H1 (cell line): Measurements from ENCODE around the gene SLC35E4. TPM values are rescaled to one million over a fixed set of nuclear protein-coding genes. Genes with fewer than 3 reads are reported as not detected.
A peak's percentile ranks its signal among the peaks of the same experiment; 100 is the strongest.

Experiments used
- CTCF ChIA-PET: fragments of 300-600 bp; sonication (Branson Sonifier 250); formaldehyde crosslinking; loops from one replicate; lab custom pipeline; 2021; ENCODE audit not compliant: partially characterized antibody; lab: Charles Lee
- POLR2A ChIA-PET: fragments of 300-600 bp; sonication (Branson Sonifier 250); formaldehyde crosslinking; loops from one replicate; lab custom pipeline; 2021; ENCODE audit warnings: inconsistent platforms; ENCODE audit not compliant: partially characterized antibody; lab: Charles Lee
- DNase-seq, 2 experiments: peaks; one replicate each; pipeline versions ENCODE4 v3.0.0 to v3.0.0-alpha.2; 2010 to 2022; ENCODE audit warnings: low spot score in 2 of 2, low read depth in 1 of 2, mixed read lengths in 1 of 2
- FAIRE-seq: peaks from 2 replicates; lab custom pipeline; 2011; peaks lifted over from hg19 to GRCh38; lab: Jason Lieb, UNC
- H2AFZ ChIP-seq: 2 replicates; pipeline ENCODE4 v1.8.1; 2012; ENCODE audit warnings: low read length, inconsistent platforms
- H2AK5ac ChIP-seq: 2 replicates; pipeline ENCODE4 v1.6.1; 2013; ENCODE audit warnings: low read depth, low read length
- H2BK120ac ChIP-seq: replicated peaks from 2 replicates; pipeline ENCODE3; 2013; ENCODE audit warnings: low read depth, low read length, inconsistent platforms
- H2BK12ac ChIP-seq: 2 replicates; pipeline ENCODE4 v1.6.1; 2013; ENCODE audit warnings: low read depth, low read length
- H2BK15ac ChIP-seq: 2 replicates; pipeline ENCODE4 v1.6.1; 2013; ENCODE audit warnings: low read length
- H2BK20ac ChIP-seq: 2 replicates; pipeline ENCODE4 v1.6.1; 2013; ENCODE audit warnings: low read length
- H2BK5ac ChIP-seq: 2 replicates; pipeline ENCODE4 v1.6.1; 2013; ENCODE audit warnings: low read depth, low read length
- H3K14ac ChIP-seq: 2 replicates; pipeline ENCODE4 v1.6.1; 2013; ENCODE audit warnings: inconsistent platforms; ENCODE audit not compliant: insufficient read length
- H3K18ac ChIP-seq: 2 replicates; pipeline ENCODE4 v1.6.1; 2013; ENCODE audit warnings: low read length; ENCODE audit errors: extremely low read depth
- H3K23ac ChIP-seq: 2 replicates; pipeline ENCODE4 v1.6.1; 2013; ENCODE audit warnings: inconsistent platforms; ENCODE audit not compliant: insufficient read length
- H3K23me2 ChIP-seq: 2 replicates; pipeline ENCODE4 v1.6.1; 2013; ENCODE audit warnings: low read depth, low read length
- H3K27ac ChIP-seq: 2 replicates; pipeline ENCODE4 v1.6.1; 2011; ENCODE audit warnings: low read depth, low read length, inconsistent platforms
- H3K27me3 ChIP-seq, 4 experiments: replicated peaks in 1 of 4; 1 replicate in 1 of 4; 2 replicates in 3 of 4; pipeline versions ENCODE4 v1.6.1 to v1.8.1; 2011 to 2013; ENCODE audit warnings: low read length in 3 of 4, mild to moderate bottlenecking in 3 of 4, inconsistent platforms in 2 of 4, mixed read lengths in 2 of 4, moderate library complexity in 1 of 4; ENCODE audit not compliant: control insufficient read depth in 3 of 4, insufficient read depth in 3 of 4; ENCODE audit errors: extremely low read depth in 1 of 4
- H3K36me3 ChIP-seq, 4 experiments: 2 replicates each; pipeline versions ENCODE4 v1.6.1 to v1.8.1; 2011 to 2013; ENCODE audit warnings: mild to moderate bottlenecking in 4 of 4, low read length in 3 of 4, moderate library complexity in 2 of 4, control low read depth in 1 of 4, inconsistent platforms in 1 of 4; ENCODE audit not compliant: insufficient read depth in 4 of 4, control insufficient read depth in 2 of 4
- H3K4ac ChIP-seq: replicated peaks from 2 replicates; pipeline ENCODE3; 2013; ENCODE audit warnings: low read length, low read depth, mixed read lengths, inconsistent platforms; ENCODE audit not compliant: insufficient read length
- H3K4me1 ChIP-seq, 4 experiments: replicated peaks in 1 of 4; 1 replicate in 1 of 4; 2 replicates in 3 of 4; pipeline versions ENCODE4 v1.6.1 to v1.8.1; 2011 to 2013; ENCODE audit warnings: low read length in 3 of 4, inconsistent platforms in 2 of 4, mixed read lengths in 1 of 4; ENCODE audit not compliant: insufficient read depth in 4 of 4, control insufficient read depth in 3 of 4
- H3K4me2 ChIP-seq, 2 experiments: 2 replicates each; pipeline versions ENCODE4 v1.6.1 to v1.8.1; 2011 to 2013; ENCODE audit warnings: low read depth in 2 of 2, low read length in 2 of 2, control low read depth in 1 of 2, inconsistent platforms in 1 of 2, mild to moderate bottlenecking in 1 of 2; ENCODE audit not compliant: insufficient read depth in 1 of 2
- H3K4me3 ChIP-seq, 4 experiments: fragments of 200-600, 300-600 bp in 1 of 4; sonication (generic), shearing (Covaris generic), sonication (Bioruptor Twin) in 1 of 4; 2 replicates each; pipeline versions ENCODE4 v1.5.1 to v1.8.1; 2011 to 2016; ENCODE audit warnings: low read length in 4 of 4, low read depth in 3 of 4, control low read depth in 2 of 4, inconsistent platforms in 2 of 4, mild to moderate bottlenecking in 2 of 4, mixed read lengths in 1 of 4, moderate library complexity in 1 of 4; ENCODE audit not compliant: insufficient read depth in 2 of 4; ENCODE audit errors: extremely low read depth in 1 of 4
- H3K56ac ChIP-seq: replicated peaks from 2 replicates; pipeline ENCODE3; 2013; ENCODE audit warnings: low read depth, mild to moderate bottlenecking, mixed read lengths, low read length, inconsistent platforms; ENCODE audit not compliant: insufficient read length
- H3K79me1 ChIP-seq: 2 replicates; pipeline ENCODE4 v1.6.1; 2013; ENCODE audit warnings: low read depth, low read length, control low read depth
- H3K79me2 ChIP-seq, 2 experiments: 2 replicates each; pipeline versions ENCODE4 v1.6.1 to v1.8.1; 2012 to 2013; ENCODE audit warnings: low read length in 2 of 2, mild to moderate bottlenecking in 2 of 2, inconsistent platforms in 1 of 2; ENCODE audit not compliant: insufficient read depth in 2 of 2, control insufficient read depth in 1 of 2
- H3K9ac ChIP-seq, 4 experiments: replicated peaks in 1 of 4; 1 replicate in 1 of 4; 2 replicates in 3 of 4; pipeline versions ENCODE4 v1.6.1 to v1.8.1; 2011 to 2013; ENCODE audit warnings: low read depth in 3 of 4, low read length in 3 of 4, control low read depth in 2 of 4, mild to moderate bottlenecking in 2 of 4, moderate library complexity in 2 of 4, inconsistent platforms in 1 of 4; ENCODE audit errors: extremely low read depth in 1 of 4
- H3K9me3 ChIP-seq, 2 experiments: 2 replicates each; pipeline versions ENCODE4 v1.6.1 to v1.8.1; 2012 to 2013; ENCODE audit warnings: mild to moderate bottlenecking in 2 of 2, moderate library complexity in 2 of 2, control low read depth in 1 of 2, inconsistent platforms in 1 of 2, low read depth in 1 of 2, low read length in 1 of 2, mixed read lengths in 1 of 2; ENCODE audit not compliant: insufficient read depth in 2 of 2
- H4K20me1 ChIP-seq, 2 experiments: replicated peaks in 1 of 2; 2 replicates each; pipeline versions ENCODE3 to v1.8.1; 2011 to 2013; ENCODE audit warnings: inconsistent platforms in 2 of 2, low read length in 2 of 2, mild to moderate bottlenecking in 1 of 2; ENCODE audit not compliant: insufficient read depth in 2 of 2, control insufficient read depth in 1 of 2
- H4K5ac ChIP-seq: 2 replicates; pipeline ENCODE4 v1.6.1; 2013; ENCODE audit warnings: low read length, low read depth, mixed read lengths, inconsistent platforms; ENCODE audit not compliant: insufficient read length
- H4K8ac ChIP-seq: 2 replicates; pipeline ENCODE4 v1.8.0; 2013; ENCODE audit warnings: mild to moderate bottlenecking, moderate library complexity, low read length, inconsistent platforms; ENCODE audit not compliant: insufficient read depth; ENCODE audit errors: extremely low read depth
- H4K91ac ChIP-seq: replicated peaks from 2 replicates; pipeline ENCODE3; 2013; ENCODE audit warnings: low read length, mixed read lengths, inconsistent platforms; ENCODE audit not compliant: insufficient read length
- BRCA1 ChIP-seq: IDR thresholded peaks from 2 replicates; pipeline ENCODE4 v1.6.1; 2012; ENCODE audit warnings: low read depth, low read length, improper control_type of control experiment
- KDM4A ChIP-seq: IDR thresholded peaks from one replicate; pipeline ENCODE4 v1.7.1; 2012; ENCODE audit warnings: low read depth, mild to moderate bottlenecking, moderate library complexity, low read length, inconsistent platforms; ENCODE audit not compliant: severe bottlenecking
- SIRT6 ChIP-seq: IDR thresholded peaks from one replicate; pipeline ENCODE4 v1.7.1; 2012; ENCODE audit warnings: low read length, inconsistent platforms
- WGBS, 2 experiments: shearing (Covaris generic) in 1 of 2; methylation state at CpG; one replicate each; pipeline versions ENCODE4 v1.1.6 to v1.1.7; 2013 to 2015; ENCODE audit warnings: low lambda C conversion rate in 2 of 2, mixed read lengths in 2 of 2, inconsistent platforms in 1 of 2, low coverage in 1 of 2, missing lambda C conversion rate in 1 of 2; ENCODE audit not compliant: insufficient replicate concordance in 2 of 2, insufficient coverage in 1 of 2, insufficient read length in 1 of 2; ENCODE audit errors: extremely low coverage in 1 of 2, missing lambda C conversion rate in 1 of 2; 5-methylcytosine and 5-hydroxymethylcytosine counted together
- polyA plus RNA-seq, 7 experiments: library from polyadenylated mRNA; depleted of rRNA in 3 of 7; stranded (reverse) in 5 of 7; unstranded in 2 of 7; fragments of >200 nt in 5 of 7; fragments of 200-250 nt in 2 of 7; gene quantifications; 1 replicate in 5 of 7; 2 replicates in 1 of 7; 4 replicates in 1 of 7; pipeline versions ENCODE4 v1.2.1 to v1.2.3, GENCODE V29; 2011 to 2013; ENCODE audit warnings: missing spikeins in 2 of 7, mixed read lengths in 2 of 7
- total RNA-seq: library from RNA; stranded (reverse); fragmentation: NEBNext Ultra II Directional; extraction: Animal tissue kit (Norgen Biotek cat#: 25700); gene quantifications from 2 replicates; pipeline ENCODE4 v1.2.1, GENCODE V29; 2021

The SLC35E4 gene
- total and polyA plus RNA-seq, 2 of the 8 experiments (the other 6 are each of a cell fraction or from before 2014, with no cell fraction given), result 5.1 to 5.6 TPM

GRCh38 chr22:30654361-30654760, 18.8 kb downstream of the SLC35E4 start:
- H4K8ac ChIP-seq, result peak overlapping the region; percentile 29; the same call in 1 of the 2 replicates
- peak overlapping the region; percentile 93; the same call in 1 of the 2 replicates for H2BK12ac ChIP-seq
- H4K20me1 ChIP-seq, result no peaks in the 10 kb centered on the region
- H3K27me3 ChIP-seq, result no peaks in the 10 kb centered on the region
- H2AFZ ChIP-seq, result no peak overlapping the region
- H4K91ac ChIP-seq, result peak overlapping the region; percentile 83
- H3K79me2 ChIP-seq, result no peaks in the 10 kb centered on the region
- no peak overlapping the region for H3K4me2 ChIP-seq
- DNase-seq (no peak), FAIRE-seq (no peak)
- H3K79me1 ChIP-seq, result no peaks in the 10 kb centered on the region
- H3K14ac ChIP-seq, result no peak overlapping the region
- H2AK5ac ChIP-seq, result no peak overlapping the region
- H3K4me3 ChIP-seq, result no peak overlapping the region
- no peak for TF ChIP-seq SIRT6
- no peak for TF ChIP-seq KDM4A
- TF ChIP-seq BRCA1, result no peak
- ChIA-PET CTCF (interaction anchor here (1.3 to 1.4 kb wide), 2 partner anchors 13 to 101 kb away, joined by 3 to 5 read pairs; partner anchors contain the start of gene DUSP18), POLR2A (interaction anchor here (1.7 kb wide), 1 partner anchor 19 kb away, joined by 7 read pairs; the partner anchor contains the start of gene SLC35E4)
- peak overlapping the region; percentile 88 for H2BK120ac ChIP-seq
- no peak overlapping the region for H3K23ac ChIP-seq
- H3K4me1 ChIP-seq, result peaks cover 3 to 10% (median 5%) of the 10 kb centered on the region in 4 experiments; a peak in 6 of 7 replicates
- H3K27ac ChIP-seq, result no peak overlapping the region
- no peak overlapping the region for H2BK5ac ChIP-seq
- WGBS, 2 experiments, result 93% methylated on average over 14 of the region's 14 CpGs; no CpG with 5 or more reads in 1 of the 2 experiments
- no peaks in the 10 kb centered on the region for H3K36me3 ChIP-seq
- H3K4ac ChIP-seq, result peak overlapping the region; percentile 29
- no peaks in the 10 kb centered on the region for H3K23me2 ChIP-seq
- H3K56ac ChIP-seq, result no peak overlapping the region
- peak overlapping the region; percentile 100; the same call in 1 of the 2 replicates for H2BK20ac ChIP-seq
- no peak overlapping the region; the same call in 1 of the 2 replicates for H3K18ac ChIP-seq
- no peak overlapping the region for H3K9ac ChIP-seq
- no peak overlapping the region; the same call in 1 of the 2 replicates for H2BK15ac ChIP-seq
- H3K9me3 ChIP-seq, result no peaks in the 10 kb centered on the region; a peak in 1 of 4 replicates
- H4K5ac ChIP-seq, result no peak overlapping the region
